ENCODE measurements around the gene JAKMIP1. TPM values are rescaled to one million over a fixed set of nuclear protein-coding genes. Genes with fewer than 3 reads are reported as not detected.
A peak's percentile ranks its signal among the peaks of the same experiment; 100 is the strongest.
"Not testable (repeated sequence)": the region's sequence is repeated elsewhere in the genome, so short reads cannot be mapped to it uniquely, and the experiment has no call there.

Gene JAKMIP1
- total and polyA plus RNA-seq, 4 donors = 0.08 to 0.50 (median 0.22) TPM

DNA sequence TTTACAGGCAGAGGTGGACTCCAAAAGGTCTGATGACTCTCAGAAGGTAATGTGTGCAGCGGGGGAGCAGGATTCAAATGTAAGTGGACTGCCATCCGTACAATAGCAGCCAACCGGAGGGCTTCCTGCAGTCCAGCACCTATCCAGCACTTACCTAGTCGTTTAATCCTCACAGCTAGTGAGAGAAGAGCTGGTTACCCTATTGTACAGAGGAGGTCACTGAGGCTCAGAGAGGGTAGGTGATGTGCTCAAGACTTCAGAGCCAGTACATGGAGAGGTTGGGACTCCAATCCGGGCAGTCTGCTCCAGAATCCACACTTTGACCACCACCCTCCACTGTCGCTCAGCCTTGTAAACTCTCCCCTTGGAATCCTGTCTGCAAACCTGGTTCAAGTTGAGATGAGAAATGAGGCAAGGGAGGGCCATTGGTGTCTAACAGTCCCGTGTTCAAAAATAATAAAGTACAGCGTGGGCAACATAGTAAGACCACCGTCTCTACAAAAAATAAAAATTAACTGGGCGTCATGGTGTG, 22.5 kb upstream of the JAKMIP1 start:
- ATAC-seq (ENCODE audit: low FRiP score) = no peak

GRCh38 chr4:6221851-6222760, 21.8 kb upstream of the JAKMIP1 start:
- ATAC-seq (ENCODE audit: low FRiP score) (peak; percentile 59), DNase-seq (peak in 1 of 2 donors; percentile 70)
- peaks cover 7% of the 10 kb centered on the region for H3K9me3 ChIP-seq (ENCODE audit: control insufficient read depth, low read length)
- intact Hi-C loops (cut with DNase I) = no loop called here
- peaks cover 0 to 10% of the 10 kb centered on the region in 2 donors for H3K27me3 ChIP-seq (ENCODE audit: control insufficient read depth in 1 of 2, insufficient read depth in 2 of 2, low read length in 1 of 2)
- H3K4me1 ChIP-seq (ENCODE audit: control insufficient read depth in 1 of 2, insufficient read depth in 2 of 2, low read length in 2 of 2) = no peaks in the 10 kb centered on the region
- no peak overlapping the region for H3K27ac ChIP-seq (ENCODE audit: low read depth in 1 of 2, low read length in 2 of 2)
- peak overlapping the region in 1 of 2 donors; percentile 1 for H3K4me3 ChIP-seq (ENCODE audit: low read length in 2 of 2)
- H3K36me3 ChIP-seq (ENCODE audit: control insufficient read depth in 1 of 2, insufficient read depth in 2 of 2, low read length in 1 of 2) = no peaks in the 10 kb centered on the region
- WGBS, 2 donors = 11 to 14% methylated on average over 38 to 84 of the region's 84 CpGs

More for the DNA sequence above, 22.5 kb upstream of the JAKMIP1 start:
- peaks cover 7% of the 10 kb centered on the region for H3K9me3 ChIP-seq (ENCODE audit: control insufficient read depth, low read length)
- 60 to 62% methylated on average over 10 of the region's 10 CpGs for WGBS, 2 donors
- no peaks in the 10 kb centered on the region for H3K4me1 ChIP-seq (ENCODE audit: control insufficient read depth in 1 of 2, insufficient read depth in 2 of 2, low read length in 2 of 2)
- no peaks in the 10 kb centered on the region for H3K36me3 ChIP-seq (ENCODE audit: control insufficient read depth in 1 of 2, insufficient read depth in 2 of 2, low read length in 1 of 2)
- no peak overlapping the region for H3K27ac ChIP-seq (ENCODE audit: low read depth in 1 of 2, low read length in 2 of 2)
- intact Hi-C loops (cut with DNase I) = no loop called here
- no peak overlapping the region for H3K4me3 ChIP-seq (ENCODE audit: low read length in 2 of 2)
- H3K27me3 ChIP-seq (ENCODE audit: control insufficient read depth in 1 of 2, insufficient read depth in 2 of 2, low read length in 1 of 2) = peaks cover 0 to 10% of the 10 kb centered on the region in 2 donors
- DNase-seq = no peak

DNA sequence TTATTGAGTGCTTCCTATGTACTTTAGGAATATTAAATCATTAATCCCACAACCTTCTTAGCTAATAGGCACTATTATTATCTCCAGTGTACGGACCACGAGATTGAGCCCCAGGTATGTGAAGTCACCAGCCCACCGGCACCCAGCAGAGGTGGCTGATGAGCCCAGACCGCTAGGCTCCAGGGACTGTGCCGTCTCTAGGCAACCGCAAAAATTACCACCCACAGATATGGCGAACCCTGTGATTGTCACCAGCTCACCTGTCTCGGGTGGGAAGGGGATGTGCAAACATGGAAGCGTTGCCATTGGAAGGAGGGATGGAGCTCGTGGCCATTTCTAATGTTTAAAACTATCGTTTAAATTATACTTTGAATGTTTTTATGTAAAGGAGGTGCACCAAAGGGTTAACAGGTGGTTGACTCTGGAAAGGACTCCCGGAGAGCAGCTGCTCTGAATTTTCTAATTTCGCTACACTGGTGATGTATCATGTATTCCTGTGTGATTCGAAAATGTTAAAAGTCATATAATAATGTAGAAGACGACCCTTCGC, 21.0 kb upstream of the JAKMIP1 start:
- WGBS, 2 donors = 17% methylated on average over 16 of the region's 16 CpGs
- H3K27me3 ChIP-seq (ENCODE audit: control insufficient read depth in 1 of 2, insufficient read depth in 2 of 2, low read length in 1 of 2) = peaks cover 0 to 10% of the 10 kb centered on the region in 2 donors

DNA sequence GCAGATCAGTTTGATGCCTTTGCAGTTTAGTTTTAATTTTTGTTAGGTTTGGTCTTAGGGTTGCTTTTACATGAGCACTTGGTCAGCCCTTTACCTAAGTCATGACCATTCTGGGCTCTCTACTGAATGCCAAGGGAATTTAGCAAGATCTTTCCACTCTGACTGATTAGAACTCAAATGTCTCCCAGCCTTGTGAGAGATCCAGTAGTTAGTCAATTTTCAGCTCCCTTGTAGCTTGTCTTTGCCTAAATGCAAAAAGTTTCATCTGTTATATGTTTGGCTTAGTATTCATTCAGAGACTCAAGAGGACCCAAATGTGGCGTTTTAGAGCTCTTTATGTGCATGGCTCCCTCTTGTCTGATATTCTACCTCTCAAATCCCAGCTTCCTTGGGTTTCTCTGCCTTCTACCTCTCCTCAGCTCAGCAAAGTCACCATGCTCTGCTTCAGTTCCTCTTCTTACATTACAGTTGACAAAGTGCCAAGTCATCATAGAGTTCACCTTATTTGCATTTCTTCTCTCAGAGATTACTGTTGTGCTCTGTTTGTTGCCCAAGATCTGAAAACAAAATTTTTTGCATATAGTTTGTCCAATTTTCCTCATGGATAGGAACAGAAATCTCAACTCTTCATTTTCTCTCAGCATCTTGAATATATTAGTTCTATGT, 17.5 kb upstream of the JAKMIP1 start:
- Histone ChIP-seq H3K4me1 (ENCODE audit: control insufficient read depth in 1 of 2, insufficient read depth in 2 of 2, low read length in 2 of 2) (no peaks in the 10 kb centered on the region), H3K27ac (ENCODE audit: low read depth in 1 of 2, low read length in 2 of 2) (no peak overlapping the region), H3K36me3 (ENCODE audit: control insufficient read depth in 1 of 2, insufficient read depth in 2 of 2, low read length in 1 of 2) (no peaks in the 10 kb centered on the region), H3K27me3 (ENCODE audit: control insufficient read depth in 1 of 2, insufficient read depth in 2 of 2, low read length in 1 of 2) (peaks cover 0 to 9% of the 10 kb centered on the region in 2 donors), H3K4me3 (ENCODE audit: low read length in 2 of 2) (no peak overlapping the region), H3K9me3 (ENCODE audit: control insufficient read depth, low read length) (peaks cover 8% of the 10 kb centered on the region)
- DNase-seq (no peak), ATAC-seq (ENCODE audit: low FRiP score) (no peak)
- 57 to 72% methylated on average over 1 of the region's 1 CpG for whole genome bisulfite sequencing, 2 donors
- intact Hi-C loops (cut with DNase I) = no loop called here

More for the DNA sequence above, 21.0 kb upstream of the JAKMIP1 start:
- no peaks in the 10 kb centered on the region for H3K4me1 ChIP-seq (ENCODE audit: control insufficient read depth in 1 of 2, insufficient read depth in 2 of 2, low read length in 2 of 2)
- intact Hi-C loops (cut with DNase I) = no loop called here
- H3K27ac ChIP-seq (ENCODE audit: low read depth in 1 of 2, low read length in 2 of 2) = no peak overlapping the region
- H3K36me3 ChIP-seq (ENCODE audit: control insufficient read depth in 1 of 2, insufficient read depth in 2 of 2, low read length in 1 of 2) = no peaks in the 10 kb centered on the region
- peaks cover 7% of the 10 kb centered on the region for H3K9me3 ChIP-seq (ENCODE audit: control insufficient read depth, low read length)
- H3K4me3 ChIP-seq (ENCODE audit: low read length in 2 of 2) = no peak overlapping the region
- ATAC-seq (ENCODE audit: low FRiP score) = no peak
- no peak for DNase-seq

- DNase-seq (no peak), ATAC-seq (ENCODE audit: low FRiP score) (no peak)
- H3K9me3 ChIP-seq (ENCODE audit: control insufficient read depth, low read length) = peaks cover 2% of the 10 kb centered on the region
- no peak overlapping the region for H3K27ac ChIP-seq (ENCODE audit: low read depth in 1 of 2, low read length in 2 of 2)
- no peaks in the 10 kb centered on the region for H3K36me3 ChIP-seq (ENCODE audit: control insufficient read depth in 1 of 2, insufficient read depth in 2 of 2, low read length in 1 of 2)
- peaks cover 0 to 6% of the 10 kb centered on the region in 2 donors for H3K27me3 ChIP-seq (ENCODE audit: control insufficient read depth in 1 of 2, insufficient read depth in 2 of 2, low read length in 1 of 2)
- no peak overlapping the region for H3K4me3 ChIP-seq (ENCODE audit: low read length in 2 of 2)
- H3K4me1 ChIP-seq (ENCODE audit: control insufficient read depth in 1 of 2, insufficient read depth in 2 of 2, low read length in 2 of 2) = no peaks in the 10 kb centered on the region
- intact Hi-C loops (cut with DNase I) = no loop called here
- 66 to 76% methylated on average over 3 of the region's 3 CpGs for WGBS, 2 donors
Observed at GRCh38 chr4:6216588-6216987, 16.2 kb upstream of the JAKMIP1 start.

- Histone ChIP-seq H3K4me1 (ENCODE audit: control insufficient read depth in 1 of 2, insufficient read depth in 2 of 2, low read length in 2 of 2) (no peaks in the 10 kb centered on the region), H3K27me3 (ENCODE audit: control insufficient read depth in 1 of 2, insufficient read depth in 2 of 2, low read length in 1 of 2) (no peaks in the 10 kb centered on the region), H3K27ac (ENCODE audit: low read depth in 1 of 2, low read length in 2 of 2) (no peak overlapping the region), H3K4me3 (ENCODE audit: low read length in 2 of 2) (no peak overlapping the region), H3K9me3 (ENCODE audit: control insufficient read depth, low read length) (peaks cover 2% of the 10 kb centered on the region), H3K36me3 (ENCODE audit: control insufficient read depth in 1 of 2, insufficient read depth in 2 of 2, low read length in 1 of 2) (no peaks in the 10 kb centered on the region)
- WGBS, 2 donors = 80 to 84% methylated on average over 4 of the region's 4 CpGs
- intact Hi-C loops (cut with DNase I) = no loop called here
- DNase-seq = no peak
- no peak for ATAC-seq (ENCODE audit: low FRiP score)
Observed at GRCh38 chr4:6209921-6210320, 9.6 kb upstream of the JAKMIP1 start.

DNA sequence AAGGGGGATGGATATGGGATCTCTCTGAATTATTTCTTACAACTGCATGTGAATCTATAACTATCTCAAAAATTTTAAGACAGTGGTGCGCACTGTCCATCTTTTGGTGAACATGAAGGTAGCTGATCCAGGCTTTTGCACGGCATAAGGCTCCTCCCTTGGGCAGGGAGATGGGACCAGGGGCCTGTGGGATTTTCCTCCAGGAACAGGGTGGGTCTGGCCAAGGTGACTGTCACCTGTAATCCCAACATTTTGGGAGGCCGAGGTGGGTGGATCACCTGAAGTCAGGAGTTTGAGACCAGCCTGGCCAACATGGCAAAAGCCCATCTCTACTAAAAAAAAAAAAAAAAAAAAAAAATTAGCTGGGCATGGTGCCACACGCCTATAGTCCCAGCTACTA, 8.9 kb upstream of the JAKMIP1 start:
- H3K27ac ChIP-seq (ENCODE audit: low read depth in 1 of 2, low read length in 2 of 2); intact Hi-C loops (cut with DNase I); H3K27me3 ChIP-seq (ENCODE audit: control insufficient read depth in 1 of 2, insufficient read depth in 2 of 2, low read length in 1 of 2); H3K36me3 ChIP-seq (ENCODE audit: control insufficient read depth in 1 of 2, insufficient read depth in 2 of 2, low read length in 1 of 2); H3K4me1 ChIP-seq (ENCODE audit: control insufficient read depth in 1 of 2, insufficient read depth in 2 of 2, low read length in 2 of 2); DNase-seq; H3K4me3 ChIP-seq (ENCODE audit: low read length in 2 of 2); H3K9me3 ChIP-seq (ENCODE audit: control insufficient read depth, low read length); ATAC-seq (ENCODE audit: low FRiP score): not testable (repeated sequence)
- WGBS, 2 donors = 79 to 85% methylated on average over 4 of the region's 4 CpGs

DNA sequence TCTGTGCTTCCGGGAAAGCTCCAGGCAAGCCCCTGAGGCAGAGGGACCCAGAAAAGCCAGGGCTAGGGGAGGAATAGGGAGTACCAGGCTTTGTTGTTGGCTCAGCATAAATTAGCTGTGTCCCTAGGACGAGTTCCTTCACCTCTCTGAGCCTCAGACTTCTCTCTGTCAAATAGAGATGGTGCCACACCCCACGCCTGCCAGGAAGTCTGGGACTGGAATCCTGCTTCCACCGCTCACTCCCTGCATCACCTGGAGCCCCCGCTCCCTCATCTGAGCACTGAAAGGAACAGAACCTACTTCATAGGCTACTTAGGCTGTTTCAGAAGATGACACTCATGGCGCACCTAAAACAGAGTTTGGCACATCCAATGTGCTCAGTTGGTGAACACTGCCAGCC, 8.1 kb upstream of the JAKMIP1 start:
- Histone ChIP-seq H3K4me1 (ENCODE audit: control insufficient read depth in 1 of 2, insufficient read depth in 2 of 2, low read length in 2 of 2) (no peaks in the 10 kb centered on the region), H3K27ac (ENCODE audit: low read depth in 1 of 2, low read length in 2 of 2) (no peak overlapping the region), H3K27me3 (ENCODE audit: control insufficient read depth in 1 of 2, insufficient read depth in 2 of 2, low read length in 1 of 2) (no peaks in the 10 kb centered on the region), H3K4me3 (ENCODE audit: low read length in 2 of 2) (no peak overlapping the region), H3K9me3 (ENCODE audit: control insufficient read depth, low read length) (peaks cover 2% of the 10 kb centered on the region), H3K36me3 (ENCODE audit: control insufficient read depth in 1 of 2, insufficient read depth in 2 of 2, low read length in 1 of 2) (no peaks in the 10 kb centered on the region)
- ATAC-seq (ENCODE audit: low FRiP score) = no peak
- WGBS, 2 donors = 69 to 76% methylated on average over 6 of the region's 6 CpGs
- intact Hi-C loops (cut with DNase I) = no loop called here
- no peak for DNase-seq

Measured in aorta (tissue), 5 donors.